Activated T-cell treated with anti-CD3 and anti-CD28 coated beads, Interleukin-2, amount 50 U/mL, for 24 hours (primary cell): ENCODE results near the gene RBM10.

ENCODE experiments used
- DNase-seq: peaks from one replicate; pipeline ENCODE4 v3.0.0-alpha.2; 2020
- H3K27ac Mint-ChIP-seq: 2 replicates; pipeline ENCODE4 v1.8.0; 2020; ENCODE audit warnings: mild to moderate bottlenecking, mixed read lengths
- H3K27me3 Mint-ChIP-seq: 2 replicates; pipeline ENCODE4 v1.8.0; 2020; ENCODE audit warnings: mixed read lengths
- H3K36me3 Mint-ChIP-seq: 2 replicates; pipeline ENCODE4 v1.8.0; 2020; ENCODE audit warnings: low read depth, mixed read lengths
- H3K4me1 Mint-ChIP-seq: 2 replicates; pipeline ENCODE4 v1.8.0; 2020; ENCODE audit warnings: low read depth, mixed read lengths
- H3K4me3 Mint-ChIP-seq: 2 replicates; pipeline ENCODE4 v1.8.0; 2020; ENCODE audit warnings: mild to moderate bottlenecking, moderate library complexity, mixed read lengths
- H3K9me3 Mint-ChIP-seq: 2 replicates; pipeline ENCODE4 v1.8.0; 2020; ENCODE audit warnings: mixed read lengths

RBM10 gene

DNA sequence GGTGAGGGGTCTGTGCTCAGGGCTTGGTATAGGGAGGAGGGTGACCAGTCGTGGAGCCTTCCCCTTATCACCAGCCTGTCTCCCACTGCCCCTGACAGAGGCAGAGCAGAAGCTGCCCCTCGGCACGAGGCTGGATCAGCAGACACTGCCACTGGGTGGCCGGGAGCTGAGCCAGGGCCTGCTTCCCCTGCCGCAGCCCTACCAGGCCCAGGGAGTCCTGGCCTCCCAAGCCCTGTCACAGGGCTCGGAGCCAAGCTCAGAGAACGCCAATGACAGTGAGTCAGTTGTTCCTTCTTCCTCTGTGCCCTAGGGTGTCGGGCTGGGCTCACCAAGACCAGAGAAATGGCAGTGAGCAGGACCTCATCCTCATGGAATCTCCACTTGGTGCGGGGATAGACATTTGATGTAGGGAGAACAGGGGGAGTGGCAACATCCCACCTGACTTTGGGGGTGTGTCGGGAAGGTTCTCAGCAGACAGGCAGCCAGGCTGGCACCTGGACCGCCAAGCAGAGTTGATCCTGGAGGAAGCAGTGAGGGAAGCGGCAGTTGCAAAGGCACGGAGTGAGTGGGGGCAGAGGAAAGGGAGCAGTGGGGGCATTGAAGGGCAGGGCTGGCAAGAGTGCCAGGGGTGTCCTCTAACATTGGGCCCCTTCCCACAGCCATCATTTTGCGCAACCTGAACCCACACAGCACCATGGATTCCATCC, 34.4 kb downstream of the RBM10 start:
- no peaks in the 10 kb centered on the region for H3K9me3 Mint-ChIP-seq
- no peaks in the 10 kb centered on the region for H3K4me1 Mint-ChIP-seq
- H3K27me3 Mint-ChIP-seq, result peaks cover 61% of the 10 kb centered on the region
- H3K36me3 Mint-ChIP-seq, result peaks cover 79% of the 10 kb centered on the region
- H3K27ac Mint-ChIP-seq, result no peak overlapping the region
- no peak for DNase-seq
- H3K4me3 Mint-ChIP-seq, result no peak overlapping the region

DNA sequence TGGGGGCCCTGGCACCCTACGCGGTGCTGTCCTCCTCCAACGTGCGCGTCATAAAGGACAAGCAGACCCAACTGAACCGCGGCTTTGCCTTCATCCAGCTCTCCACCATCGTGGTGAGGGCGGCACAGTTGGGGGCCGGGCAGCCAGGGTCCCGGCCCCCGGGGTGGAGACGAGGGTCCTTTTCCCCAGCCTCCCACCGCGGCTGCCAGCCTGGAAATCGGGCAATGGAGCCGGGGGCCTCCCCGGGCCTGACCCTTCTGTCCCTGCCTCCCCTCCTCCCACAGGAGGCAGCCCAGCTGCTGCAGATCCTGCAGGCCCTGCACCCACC, 34.9 kb downstream of the RBM10 start:
- no peak for DNase-seq
- H3K27ac Mint-ChIP-seq, result no peak overlapping the region
- H3K9me3 Mint-ChIP-seq, result no peaks in the 10 kb centered on the region
- peaks cover 60% of the 10 kb centered on the region for H3K27me3 Mint-ChIP-seq
- no peaks in the 10 kb centered on the region for H3K4me1 Mint-ChIP-seq
- H3K36me3 Mint-ChIP-seq, result peaks cover 80% of the 10 kb centered on the region
- no peak overlapping the region for H3K4me3 Mint-ChIP-seq

DNA sequence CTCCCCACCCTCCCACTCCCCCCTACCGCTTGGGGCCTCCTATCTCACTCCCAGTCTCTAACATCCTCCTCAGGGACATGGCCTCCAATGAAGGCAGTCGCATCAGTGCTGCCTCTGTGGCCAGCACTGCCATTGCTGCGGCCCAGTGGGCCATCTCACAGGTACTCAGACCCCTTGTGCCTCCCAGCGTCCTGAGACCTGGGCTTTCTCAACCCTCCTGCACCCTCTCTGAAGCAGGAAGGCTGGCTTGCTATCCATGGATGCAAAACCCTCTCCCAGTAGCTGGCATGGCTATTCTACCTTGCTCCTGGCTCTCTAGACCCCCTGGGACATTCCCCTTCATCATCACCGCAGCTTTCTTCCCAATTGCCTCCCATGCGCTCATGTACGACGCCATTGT, 35.3 kb downstream of the RBM10 start:
- Mint-ChIP-seq H3K36me3 (peaks cover 80% of the 10 kb centered on the region), H3K27me3 (peaks cover 58% of the 10 kb centered on the region), H3K4me1 (no peaks in the 10 kb centered on the region), H3K4me3 (no peak overlapping the region), H3K9me3 (no peaks in the 10 kb centered on the region), H3K27ac (no peak overlapping the region)
- no peak for DNase-seq

DNA sequence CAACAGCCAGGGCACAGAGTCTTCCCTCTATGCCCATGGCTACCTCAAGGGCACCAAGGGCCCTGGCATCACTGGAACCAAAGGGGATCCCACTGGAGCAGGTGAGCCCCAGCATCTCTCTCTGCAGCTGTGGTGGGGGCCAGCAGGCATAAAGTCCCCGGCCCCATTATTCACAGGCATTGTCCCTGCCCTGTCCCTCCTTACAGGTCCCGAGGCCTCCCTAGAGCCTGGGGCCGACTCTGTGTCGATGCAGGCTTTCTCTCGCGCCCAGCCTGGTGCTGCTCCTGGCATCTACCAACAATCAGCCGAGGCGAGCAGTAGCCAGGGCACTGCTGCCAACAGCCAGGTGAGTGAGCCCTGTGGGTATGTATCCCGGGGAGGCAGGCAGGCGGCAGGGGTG, 36.3 kb downstream of the RBM10 start:
- no peak for DNase-seq
- no peaks in the 10 kb centered on the region for H3K4me1 Mint-ChIP-seq
- no peak overlapping the region for H3K4me3 Mint-ChIP-seq
- peaks cover 82% of the 10 kb centered on the region for H3K36me3 Mint-ChIP-seq
- no peak overlapping the region for H3K27ac Mint-ChIP-seq
- H3K9me3 Mint-ChIP-seq, result no peaks in the 10 kb centered on the region
- H3K27me3 Mint-ChIP-seq, result peaks cover 55% of the 10 kb centered on the region

DNA sequence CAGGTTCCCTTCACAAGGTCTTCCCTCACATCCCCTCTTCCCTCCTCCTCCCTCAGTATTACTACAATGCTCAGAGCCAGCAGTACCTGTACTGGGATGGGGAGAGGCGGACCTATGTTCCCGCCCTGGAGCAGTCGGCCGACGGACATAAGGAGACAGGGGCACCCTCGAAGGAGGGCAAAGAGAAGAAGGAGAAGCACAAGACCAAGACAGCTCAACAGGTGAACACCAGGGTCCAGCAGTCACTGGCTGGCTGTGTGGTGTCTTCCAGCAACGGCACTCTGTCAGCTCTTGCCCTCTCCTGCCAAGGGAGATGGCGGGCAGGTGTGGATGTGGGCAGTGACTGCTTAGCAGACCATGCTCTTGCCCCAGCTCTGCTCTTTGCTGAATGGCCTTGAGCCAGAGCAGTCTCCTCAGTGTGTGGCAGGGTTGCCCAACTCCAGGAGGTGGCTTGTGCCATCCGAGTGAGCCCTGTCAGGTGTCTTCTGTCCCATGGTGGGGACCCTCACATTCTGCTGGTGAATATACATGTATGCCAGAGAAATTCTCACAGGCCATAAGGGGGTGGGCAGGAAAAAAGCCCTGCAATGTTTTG, 37.2 kb downstream of the RBM10 start:
- Mint-ChIP-seq H3K27me3 (peaks cover 54% of the 10 kb centered on the region), H3K4me3 (no peak overlapping the region), H3K27ac (peak overlapping the region; percentile 55), H3K36me3 (peaks cover 83% of the 10 kb centered on the region), H3K4me1 (no peaks in the 10 kb centered on the region), H3K9me3 (no peaks in the 10 kb centered on the region)
- no peak for DNase-seq

DNA sequence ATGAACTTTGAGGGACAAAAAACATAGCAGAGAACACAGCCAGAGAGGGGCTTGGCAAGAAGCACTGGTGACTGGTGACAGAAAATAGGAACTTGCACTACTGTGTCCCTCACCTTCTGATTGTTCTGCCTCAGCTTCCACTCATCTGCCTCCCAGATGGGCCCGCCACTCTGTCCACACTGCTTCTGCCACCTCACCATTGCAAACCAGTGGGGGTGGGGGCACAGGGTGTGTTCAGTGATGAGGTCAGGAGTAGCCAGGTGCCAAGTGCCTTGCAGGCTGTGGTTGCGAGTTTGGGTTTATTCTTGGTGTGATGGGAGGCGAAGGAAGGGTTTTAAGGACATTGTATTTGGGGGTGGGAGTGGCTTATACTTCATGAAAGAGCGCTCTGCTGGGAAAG, 39.5 kb downstream of the RBM10 start:
- no peak overlapping the region for H3K4me3 Mint-ChIP-seq
- H3K27me3 Mint-ChIP-seq, result peaks cover 42% of the 10 kb centered on the region
- H3K27ac Mint-ChIP-seq, result no peak overlapping the region
- H3K36me3 Mint-ChIP-seq, result peaks cover 67% of the 10 kb centered on the region
- DNase-seq, result no peak
- H3K4me1 Mint-ChIP-seq, result peaks cover 15% of the 10 kb centered on the region
- no peaks in the 10 kb centered on the region for H3K9me3 Mint-ChIP-seq

DNA sequence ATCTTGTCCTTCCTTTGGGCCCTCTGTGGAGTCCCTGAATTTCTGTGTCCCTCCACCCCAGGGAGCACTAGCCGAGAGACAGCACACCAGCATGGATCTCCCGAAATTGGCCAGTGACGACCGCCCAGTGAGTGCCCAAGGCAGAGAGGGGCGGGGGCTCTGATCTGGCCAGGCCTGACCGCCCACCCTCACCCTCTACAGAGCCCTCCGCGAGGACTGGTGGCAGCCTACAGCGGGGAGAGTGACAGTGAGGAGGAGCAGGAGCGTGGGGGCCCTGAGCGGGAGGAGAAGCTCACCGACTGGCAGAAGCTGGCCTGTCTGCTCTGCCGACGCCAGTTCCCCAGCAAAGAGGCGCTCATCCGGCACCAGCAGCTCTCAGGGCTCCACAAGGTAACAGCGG, 40.2 kb downstream of the RBM10 start:
- H3K4me1 Mint-ChIP-seq, result peaks cover 19% of the 10 kb centered on the region
- H3K36me3 Mint-ChIP-seq, result peaks cover 64% of the 10 kb centered on the region
- peak overlapping the region; percentile 33 for H3K27ac Mint-ChIP-seq
- H3K27me3 Mint-ChIP-seq, result peaks cover 40% of the 10 kb centered on the region
- no peak for DNase-seq
- no peaks in the 10 kb centered on the region for H3K9me3 Mint-ChIP-seq
- no peak overlapping the region for H3K4me3 Mint-ChIP-seq

DNA sequence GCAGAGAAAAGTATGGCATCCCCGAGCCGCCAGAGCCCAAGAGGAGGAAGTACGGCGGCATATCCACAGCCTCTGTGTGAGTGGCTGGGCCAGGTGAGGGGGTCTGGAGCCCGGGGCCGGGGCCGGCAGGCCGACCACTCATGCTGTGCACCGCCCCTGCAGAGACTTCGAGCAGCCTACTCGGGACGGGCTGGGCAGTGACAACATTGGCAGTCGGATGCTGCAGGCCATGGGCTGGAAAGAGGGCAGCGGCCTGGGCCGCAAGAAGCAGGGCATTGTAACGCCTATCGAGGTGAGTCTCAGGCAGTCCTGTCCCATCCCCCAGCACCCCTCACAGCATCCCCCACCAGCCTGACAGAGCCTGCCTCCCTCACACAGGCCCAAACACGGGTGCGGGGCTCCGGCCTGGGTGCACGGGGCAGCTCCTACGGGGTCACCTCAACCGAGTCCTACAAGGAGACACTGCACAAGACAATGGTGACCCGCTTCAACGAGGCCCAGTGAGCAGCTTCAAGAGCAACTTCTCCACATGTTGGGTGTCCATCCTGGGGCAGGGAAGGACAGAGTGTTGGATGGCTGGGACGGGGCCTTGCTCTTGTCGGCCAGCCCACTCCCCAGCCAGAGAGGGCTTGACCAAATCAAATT, 41.2 kb downstream of the RBM10 start:
- Mint-ChIP-seq H3K36me3 (peaks cover 66% of the 10 kb centered on the region), H3K27ac (no peak overlapping the region), H3K27me3 (peaks cover 40% of the 10 kb centered on the region), H3K9me3 (no peaks in the 10 kb centered on the region), H3K4me1 (peaks cover 22% of the 10 kb centered on the region), H3K4me3 (no peak overlapping the region)
- no peak for DNase-seq

DNA sequence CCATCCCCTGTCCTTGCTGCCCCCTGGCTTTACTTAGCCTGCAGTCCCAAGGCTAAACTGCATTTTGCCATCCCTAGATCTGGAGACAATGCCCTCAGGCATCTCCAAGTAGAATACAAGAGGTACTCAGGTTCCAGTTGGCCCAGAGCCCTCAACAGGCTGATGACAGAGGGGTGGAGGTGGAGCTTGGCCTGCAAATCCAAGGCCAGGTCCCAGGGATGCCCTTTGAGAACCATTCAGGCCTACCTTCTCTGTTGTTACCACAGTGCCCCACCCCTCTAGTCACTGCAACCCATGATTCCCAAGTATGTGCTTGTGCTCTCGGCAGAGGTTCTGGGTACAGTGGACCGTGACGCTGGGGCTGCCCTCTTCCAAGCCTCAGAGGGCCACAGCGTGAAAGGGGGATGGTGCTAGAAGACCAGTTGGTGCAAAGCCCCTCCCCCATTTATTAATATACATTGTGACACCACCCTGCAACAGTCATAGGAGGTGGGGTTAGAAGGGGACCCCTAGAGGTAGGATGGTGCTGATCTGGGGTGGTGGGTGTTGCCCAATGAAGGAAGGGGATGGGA, 42.2 kb downstream of the RBM10 start:
- peaks cover 31% of the 10 kb centered on the region for H3K27me3 Mint-ChIP-seq
- no peak overlapping the region for H3K4me3 Mint-ChIP-seq
- no peak for DNase-seq
- H3K36me3 Mint-ChIP-seq, result peaks cover 66% of the 10 kb centered on the region
- no peak overlapping the region for H3K27ac Mint-ChIP-seq
- peaks cover 26% of the 10 kb centered on the region for H3K4me1 Mint-ChIP-seq
- H3K9me3 Mint-ChIP-seq, result no peaks in the 10 kb centered on the region

DNA sequence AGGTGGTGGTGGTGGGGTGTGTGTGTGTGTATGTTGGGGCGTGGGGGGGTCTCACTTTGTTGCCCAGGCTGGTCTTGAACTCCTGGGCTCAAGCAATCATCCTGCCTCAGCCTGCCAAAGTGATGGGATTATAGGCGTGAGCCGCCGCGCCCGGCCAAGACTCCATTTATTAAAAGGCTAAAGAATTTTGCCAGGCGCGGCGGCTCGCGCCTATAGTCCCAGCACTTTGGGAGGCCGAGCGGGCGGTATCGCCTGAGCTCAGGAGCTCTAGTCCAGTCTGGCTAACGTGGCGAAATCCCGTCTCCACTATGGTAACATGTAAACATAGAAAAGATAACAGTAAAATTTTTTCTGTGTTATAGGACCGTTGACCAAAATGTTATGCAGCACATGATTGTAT, 44.9 kb downstream of the RBM10 start:
- no peak overlapping the region for H3K4me3 Mint-ChIP-seq

DNA sequence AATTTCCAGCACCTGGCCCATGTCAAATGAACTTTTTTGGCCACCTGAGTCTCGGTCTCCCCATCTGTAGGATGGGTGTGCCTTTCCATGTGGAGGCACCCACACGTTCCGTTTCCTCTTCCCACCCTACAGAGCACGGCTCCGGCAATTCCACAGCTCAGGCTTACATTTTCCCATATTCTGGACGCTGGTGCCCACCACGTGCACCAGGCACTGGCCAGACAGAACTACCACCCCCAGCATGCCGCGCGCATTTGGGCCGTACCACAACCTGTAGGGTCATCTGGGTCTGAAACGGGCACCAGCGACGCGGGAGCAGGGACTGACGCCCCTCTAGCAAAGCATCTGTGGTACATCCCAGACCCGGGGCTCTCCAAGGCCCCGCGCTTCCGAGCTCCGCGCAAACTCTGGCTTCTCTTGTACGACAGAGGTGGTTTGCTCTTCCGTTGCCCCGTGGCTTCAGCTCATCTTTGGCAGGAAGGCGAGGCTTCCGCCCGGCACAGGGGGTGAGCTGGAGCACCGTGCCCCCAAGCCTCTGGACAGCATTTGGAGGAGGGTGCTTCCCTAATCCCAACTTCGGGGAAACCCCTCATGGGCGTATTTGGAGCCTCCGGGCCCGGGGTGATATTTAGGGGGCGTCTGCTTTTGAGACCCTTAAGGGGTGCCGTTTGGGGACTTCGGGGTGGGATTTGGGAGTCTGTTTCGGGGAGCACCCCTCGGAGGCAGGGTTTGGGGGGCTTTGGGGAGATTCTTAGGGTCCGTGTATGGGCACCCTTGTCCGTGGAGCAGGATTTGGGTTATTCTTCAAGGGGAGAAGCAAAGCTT, 45.6 kb downstream of the RBM10 start:
- peaks cover 71% of the 10 kb centered on the region for H3K36me3 Mint-ChIP-seq
- H3K4me1 Mint-ChIP-seq, result peaks cover 51% of the 10 kb centered on the region
- H3K9me3 Mint-ChIP-seq, result no peaks in the 10 kb centered on the region
- peak overlapping the region; percentile 95 for H3K27ac Mint-ChIP-seq
- peaks cover 14% of the 10 kb centered on the region for H3K27me3 Mint-ChIP-seq
- peak overlapping the region; percentile 88 for H3K4me3 Mint-ChIP-seq
- DNase-seq, result peak; percentile 85

More for the DNA sequence above, 44.9 kb downstream of the RBM10 start:
- H3K36me3 Mint-ChIP-seq, result peaks cover 71% of the 10 kb centered on the region
- H3K27me3 Mint-ChIP-seq, result peaks cover 15% of the 10 kb centered on the region
- no peaks in the 10 kb centered on the region for H3K9me3 Mint-ChIP-seq
- H3K27ac Mint-ChIP-seq, result no peak overlapping the region
- peaks cover 46% of the 10 kb centered on the region for H3K4me1 Mint-ChIP-seq
- DNase-seq, result no peak

DNA sequence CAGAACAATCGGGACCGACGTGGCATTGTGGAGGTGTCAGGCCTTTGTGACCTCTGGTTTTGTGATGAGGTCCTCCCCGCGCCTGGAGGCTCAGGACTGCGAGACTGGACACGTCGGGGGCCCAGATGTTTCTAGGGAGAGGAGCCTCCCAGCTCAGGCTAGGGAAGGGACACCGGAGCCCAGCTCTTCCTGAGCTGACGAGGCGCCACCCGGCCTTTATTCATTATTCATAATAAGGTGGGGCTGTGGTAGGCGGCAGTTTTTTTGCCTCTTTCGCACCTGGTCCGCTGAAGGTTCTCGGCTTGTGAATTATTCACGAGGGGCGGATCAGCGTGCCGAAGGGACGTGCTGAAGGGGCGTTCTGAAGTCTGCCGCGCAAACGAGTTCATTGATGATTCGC, 46.3 kb downstream of the RBM10 start:
- Mint-ChIP-seq H3K9me3 (no peaks in the 10 kb centered on the region), H3K4me3 (peak overlapping the region; percentile 88), H3K27me3 (peaks cover 10% of the 10 kb centered on the region), H3K36me3 (peaks cover 71% of the 10 kb centered on the region), H3K27ac (peak overlapping the region; percentile 95), H3K4me1 (peaks cover 58% of the 10 kb centered on the region)
- peak; percentile 61 for DNase-seq

DNA sequence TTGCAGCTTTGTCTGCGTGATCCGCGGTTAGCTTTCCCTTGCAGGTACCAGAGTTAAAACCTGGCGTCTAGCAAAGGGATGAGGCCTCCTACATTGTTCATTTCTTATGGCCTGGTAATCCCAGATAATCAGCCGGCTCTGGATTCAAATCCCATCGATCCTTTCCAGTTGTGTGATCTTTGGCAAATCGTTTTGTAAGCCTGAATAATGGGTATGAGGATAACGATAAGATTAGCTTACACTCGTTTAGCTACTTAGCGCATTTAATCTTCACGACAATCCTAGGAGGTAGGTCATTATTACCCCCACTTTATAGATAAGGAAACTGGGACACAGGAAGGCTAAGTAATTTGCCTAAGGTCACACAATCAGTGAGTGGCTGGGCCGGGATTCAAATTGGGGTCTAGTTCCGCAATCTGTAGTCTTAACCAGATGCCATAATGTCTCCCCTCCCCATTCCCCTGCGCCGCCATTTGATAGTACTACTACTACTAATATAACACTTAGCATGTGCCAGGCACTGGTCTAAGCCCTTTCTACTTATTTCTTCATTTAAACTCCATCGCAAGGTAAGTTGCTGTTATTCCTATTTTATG, 46.9 kb downstream of the RBM10 start:
- H3K36me3 Mint-ChIP-seq, result peaks cover 71% of the 10 kb centered on the region
- H3K27ac Mint-ChIP-seq, result peak overlapping the region; percentile 95
- peak overlapping the region; percentile 88 for H3K4me3 Mint-ChIP-seq
- peaks cover 6% of the 10 kb centered on the region for H3K27me3 Mint-ChIP-seq
- no peaks in the 10 kb centered on the region for H3K9me3 Mint-ChIP-seq
- peaks cover 64% of the 10 kb centered on the region for H3K4me1 Mint-ChIP-seq
- DNase-seq, result no peak
